IPS-18c (cell line): ENCODE measurements around the gene GPBAR1.
"Not testable (repeated sequence)": the region's sequence is repeated elsewhere in the genome, so short reads cannot be mapped to it uniquely, and the experiment has no call there.

ENCODE experiments used
- H3K4me3 ChIP-seq: 2 replicates; pipeline ENCODE4 v1.7.0; 2013; ENCODE audit warnings: low read depth, mild to moderate bottlenecking, low read length, moderate library complexity; ENCODE audit not compliant: insufficient read depth
- H3K9me3 ChIP-seq: one replicate; pipeline ENCODE4 v1.6.1; 2013; ENCODE audit warnings: mild to moderate bottlenecking, low read length, moderate library complexity; ENCODE audit not compliant: control insufficient read depth, insufficient read depth

The GPBAR1 gene

GRCh38 chr2:218292048-218293014, 31.5 kb downstream of the GPBAR1 start, which contains the start of gene TMBIM1:
Gene TMBIM1 (minus strand): TSS chr2:218292503. CDS start chr2:218282141, 10,362 bp downstream.
- H3K4me3 ChIP-seq, result peak within 1 kb of the TSS; percentile 83

GRCh38 chr2:218293715-218294429, 33.1 kb downstream of the GPBAR1 start:
- H3K4me3 ChIP-seq, result no peak overlapping the region
- no peaks in the 10 kb centered on the region for H3K9me3 ChIP-seq

More at GRCh38 chr2:218292048-218293014, 31.5 kb downstream of the GPBAR1 start, which contains the start of gene TMBIM1:
- no peaks in the 10 kb centered on the region for H3K9me3 ChIP-seq

- Histone ChIP-seq H3K4me3 (no peak overlapping the region), H3K9me3 (no peaks in the 10 kb centered on the region)
These were observed 33.7 kb downstream of the GPBAR1 start for GRCh38 chr2:218294430-218295022.

GRCh38 chr2:218295029-218295428, 34.2 kb downstream of the GPBAR1 start:
- Histone ChIP-seq H3K9me3 (no peaks in the 10 kb centered on the region), H3K4me3 (no peak overlapping the region)

GRCh38 chr2:218296200-218296599, 35.4 kb downstream of the GPBAR1 start:
- no peaks in the 10 kb centered on the region for H3K9me3 ChIP-seq
- no peak overlapping the region for H3K4me3 ChIP-seq

GRCh38 chr2:218296847-218297246, 36.0 kb downstream of the GPBAR1 start:
- Histone ChIP-seq H3K4me3 (no peak overlapping the region), H3K9me3 (peaks cover 2% of the 10 kb centered on the region)

- H3K9me3 ChIP-seq, result peaks cover 2% of the 10 kb centered on the region
- no peak overlapping the region for H3K4me3 ChIP-seq
These were observed 37.6 kb downstream of the GPBAR1 start for GRCh38 chr2:218298314-218298875.

- Histone ChIP-seq H3K9me3 (peaks cover 2% of the 10 kb centered on the region), H3K4me3 (no peak overlapping the region)
These were observed 39.3 kb downstream of the GPBAR1 start for GRCh38 chr2:218300141-218300540.

- Histone ChIP-seq H3K9me3 (peaks cover 2% of the 10 kb centered on the region), H3K4me3 (no peak overlapping the region)
These were observed 40.5 kb downstream of the GPBAR1 start for GRCh38 chr2:218301176-218301819.

- no peak overlapping the region for H3K4me3 ChIP-seq
- peaks cover 2% of the 10 kb centered on the region for H3K9me3 ChIP-seq
These were observed 44.6 kb downstream of the GPBAR1 start for GRCh38 chr2:218305383-218305782.

GRCh38 chr2:218306184-218306920, 45.5 kb downstream of the GPBAR1 start:
- Histone ChIP-seq H3K4me3 (no peak overlapping the region), H3K9me3 (peaks cover 2% of the 10 kb centered on the region)

- no peak overlapping the region for H3K4me3 ChIP-seq
- H3K9me3 ChIP-seq, result no peaks in the 10 kb centered on the region
These were observed 46.7 kb downstream of the GPBAR1 start for GRCh38 chr2:218307415-218308090.

GRCh38 chr2:218310853-218311540, 50.2 kb downstream of the GPBAR1 start:
- Histone ChIP-seq H3K9me3 (no peaks in the 10 kb centered on the region), H3K4me3 (no peak overlapping the region)

- not testable (repeated sequence) for H3K4me3 ChIP-seq, H3K9me3 ChIP-seq
These were observed 50.9 kb downstream of the GPBAR1 start for GRCh38 chr2:218311541-218312266.

- no peaks in the 10 kb centered on the region for H3K9me3 ChIP-seq
- H3K4me3 ChIP-seq, result no peak overlapping the region
These were observed 51.5 kb downstream of the GPBAR1 start for GRCh38 chr2:218312267-218312756.
